K562 (cell line): ENCODE data around the gene IL20. TPM values are rescaled to one million over a fixed set of nuclear protein-coding genes. Genes with fewer than 3 reads are reported as not detected.

Experiments
- CBX8 ChIP-seq: fragments of 200-600 bp; sonication (generic); IDR thresholded peaks from 2 replicates; pipeline ENCODE4 v1.6.1; 2012; ENCODE audit warnings: borderline replicate concordance, mixed run types, low read depth, mild to moderate bottlenecking, moderate library complexity, mixed read lengths, low read length, control low read depth, inconsistent platforms; ENCODE audit not compliant: poor library complexity, severe bottlenecking; ENCODE audit errors: extremely low read depth
- DPF2 ChIP-seq: fragments of 450-650 bp; IDR thresholded peaks from 2 replicates; pipeline ENCODE4 v1.6.1; 2016
- ETV1 ChIP-seq: fragments of 450-650 bp; conservative IDR thresholded peaks from 2 replicates; pipeline ENCODE4 v1.6.1; 2016; ENCODE audit warnings: missing genetic modification characterization, control low read depth, low read depth, missing compliant biosample characterization
- ETV6 ChIP-seq, 3 experiments: fragments of 150-350 bp in 1 of 3; sonication (generic) in 1 of 3; formaldehyde crosslinking in 1 of 3; IDR thresholded peaks; 2 replicates each; pipeline versions ENCODE4 v1.6.1 to v1.8.0; 2014 to 2022; ENCODE audit warnings: borderline replicate concordance in 2 of 3, low read depth in 2 of 3, antibody characterized with exemption in 1 of 3, low read length in 1 of 3, mild to moderate bottlenecking in 1 of 3, missing genetic modification reagents in 1 of 3
- EWSR1 ChIP-seq: fragments of 450-650 bp; IDR thresholded peaks from 2 replicates; pipeline ENCODE4 v1.6.1; 2018; ENCODE audit warnings: borderline replicate concordance, mild to moderate bottlenecking, low read depth, moderate library complexity; ENCODE audit not compliant: partially characterized antibody
- HDAC3 ChIP-seq: fragments of 450-650 bp; IDR thresholded peaks from 2 replicates; pipeline ENCODE4 v1.6.1; 2018; ENCODE audit warnings: borderline replicate concordance, mild to moderate bottlenecking, moderate library complexity; ENCODE audit not compliant: partially characterized antibody
- KDM2B ChIP-seq: fragments of 250-450 bp; sonication (Bioruptor Pico); IDR thresholded peaks from 2 replicates; pipeline ENCODE4 v1.8.0; 2021; ENCODE audit warnings: mild to moderate bottlenecking, moderate library complexity
- MAZ ChIP-seq, 2 experiments: fragments of 450-650 bp in 1 of 2; sonication (generic) in 1 of 2; formaldehyde crosslinking; IDR thresholded peaks in 1 of 2; conservative IDR thresholded peaks in 1 of 2; 2 replicates each; pipeline versions ENCODE4 v1.4.0 to v1.5.0; 2020; ENCODE audit warnings: mild to moderate bottlenecking in 1 of 2, missing genetic modification reagents in 1 of 2
- MECOM ChIP-seq: fragments of 250-450 bp; sonication (Bioruptor Pico); IDR thresholded peaks from 2 replicates; pipeline ENCODE4 v1.8.0; 2022; ENCODE audit warnings: inconsistent platforms
- NR1H2 ChIP-seq: sonication (generic); formaldehyde crosslinking; IDR thresholded peaks from 2 replicates; pipeline ENCODE4 v1.4.0; 2020; ENCODE audit warnings: mild to moderate bottlenecking, missing genetic modification reagents
- RHOXF2B ChIP-seq: fragments of 250-450 bp; sonication (Bioruptor Pico); conservative IDR thresholded peaks from 2 replicates; pipeline ENCODE4 v1.5.1; 2021
- SP1 ChIP-seq: sonication (generic); formaldehyde crosslinking; IDR thresholded peaks from 2 replicates; pipeline ENCODE4 v1.8.1; 2022; ENCODE audit warnings: mild to moderate bottlenecking, missing genetic modification reagents
- STAG1 ChIP-seq: sonication (generic); formaldehyde crosslinking; IDR thresholded peaks from 2 replicates; pipeline ENCODE4 v1.5.0; 2020; ENCODE audit warnings: missing genetic modification reagents, borderline replicate concordance
- TCF7 ChIP-seq: sonication (generic); IDR thresholded peaks from 2 replicates; pipeline ENCODE4 v1.6.1; 2016; ENCODE audit warnings: antibody characterized with exemption, borderline replicate concordance
- ZNF239 ChIP-seq: fragments of 250-450 bp; sonication (Bioruptor Pico); IDR thresholded peaks from 2 replicates; pipeline ENCODE4 v1.4.0; 2020; ENCODE audit warnings: mild to moderate bottlenecking
- polyA plus RNA-seq, 8 experiments: library from polyadenylated mRNA; depleted of rRNA in 4 of 8; stranded (reverse) in 5 of 8; unstranded in 3 of 8; fragments of >200 nt; fragmentation: Nextera tagmentation in 2 of 8; fragmentation: Illumina TruSeq in 1 of 8; extraction: Ambion mirVana in 2 of 8; extraction: Trizol in 1 of 8; gene quantifications; 2 replicates each; pipeline versions ENCODE4 v1.2.1 to v1.2.3, GENCODE V29; 2011 to 2014; ENCODE audit warnings: inconsistent platforms in 1 of 8, missing spikeins in 1 of 8
- total RNA-seq, 7 experiments: library from RNA; depleted of rRNA in 6 of 7; stranded (reverse); fragments of >200 nt in 6 of 7; fragmentation: Illumina TruSeq in 2 of 7; extraction: Trizol in 2 of 7; gene quantifications; 2 replicates each; pipeline versions ENCODE4 v1.2.1 to v1.2.3, GENCODE V29; 2011 to 2021; ENCODE audit warnings: low replicate concordance in 1 of 7
- TF ChIP-seq, protein P1 (sequence below): fragments of 450-650 bp; IDR thresholded peaks from 2 replicates; pipeline ENCODE4 v1.7.1; 2018; ENCODE audit warnings: mild to moderate bottlenecking, low read depth; ENCODE audit not compliant: partially characterized antibody

IL20 gene
- total and polyA plus RNA-seq, 9 of the 15 experiments (the other 6 are each of a cell fraction or from before 2014, with no cell fraction given) = not detected

DNA sequence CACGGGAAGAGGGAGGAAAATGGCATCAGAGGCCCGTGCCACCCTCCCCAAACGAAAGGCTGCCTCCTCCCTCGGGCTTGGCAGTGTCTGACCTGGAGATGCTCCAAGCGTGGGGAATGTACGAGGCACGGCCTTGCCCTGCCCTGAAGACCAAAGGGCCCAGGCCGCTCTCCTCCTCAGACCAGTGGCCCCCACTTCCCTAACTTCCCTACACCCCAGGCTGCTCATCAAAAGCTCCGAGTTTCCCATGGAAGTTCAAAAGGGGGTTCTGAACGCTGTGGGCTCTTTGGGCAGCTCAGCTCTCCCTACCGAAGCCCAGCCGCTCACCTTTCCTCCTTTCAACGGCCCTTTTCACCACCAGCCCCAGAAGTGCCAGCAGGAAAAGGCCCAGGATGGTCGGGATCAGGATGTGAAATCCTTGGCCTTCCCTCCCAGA lies 44.5 kb downstream of the IL20 start (continued):
- no peak for TF ChIP-seq NR1H2 (CRISPR knock-in tag)
- TF ChIP-seq TCF7 = no peak
- TF ChIP-seq EWSR1 = no peak
- TF ChIP-seq DPF2 = no peak
- TF ChIP-seq CBX8 = no peak
- TF ChIP-seq SP1 (CRISPR knock-in tag) = no peak
- TF ChIP-seq HDAC3 = no peak
- TF ChIP-seq MECOM (CRISPR knock-in tag) = no peak
- no peak for TF ChIP-seq ZNF239 (CRISPR knock-in tag)
- TF ChIP-seq RHOXF2B (CRISPR knock-in tag) = no peak
- 0 out of 2 replicates have a peak, but pooled peaks have one; percentile 34 for TF ChIP-seq KDM2B (CRISPR knock-in tag)
- TF ChIP-seq, protein P1, sequence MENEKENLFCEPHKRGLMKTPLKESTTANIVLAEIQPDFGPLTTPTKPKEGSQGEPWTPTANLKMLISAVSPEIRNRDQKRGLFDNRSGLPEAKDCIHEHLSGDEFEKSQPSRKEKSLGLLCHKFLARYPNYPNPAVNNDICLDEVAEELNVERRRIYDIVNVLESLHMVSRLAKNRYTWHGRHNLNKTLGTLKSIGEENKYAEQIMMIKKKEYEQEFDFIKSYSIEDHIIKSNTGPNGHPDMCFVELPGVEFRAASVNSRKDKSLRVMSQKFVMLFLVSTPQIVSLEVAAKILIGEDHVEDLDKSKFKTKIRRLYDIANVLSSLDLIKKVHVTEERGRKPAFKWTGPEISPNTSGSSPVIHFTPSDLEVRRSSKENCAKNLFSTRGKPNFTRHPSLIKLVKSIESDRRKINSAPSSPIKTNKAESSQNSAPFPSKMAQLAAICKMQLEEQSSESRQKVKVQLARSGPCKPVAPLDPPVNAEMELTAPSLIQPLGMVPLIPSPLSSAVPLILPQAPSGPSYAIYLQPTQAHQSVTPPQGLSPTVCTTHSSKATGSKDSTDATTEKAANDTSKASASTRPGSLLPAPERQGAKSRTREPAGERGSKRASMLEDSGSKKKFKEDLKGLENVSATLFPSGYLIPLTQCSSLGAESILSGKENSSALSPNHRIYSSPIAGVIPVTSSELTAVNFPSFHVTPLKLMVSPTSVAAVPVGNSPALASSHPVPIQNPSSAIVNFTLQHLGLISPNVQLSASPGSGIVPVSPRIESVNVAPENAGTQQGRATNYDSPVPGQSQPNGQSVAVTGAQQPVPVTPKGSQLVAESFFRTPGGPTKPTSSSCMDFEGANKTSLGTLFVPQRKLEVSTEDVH = no peak
- TF ChIP-seq ETV1 (tag) = no peak
- peak; percentile 4; the same call in 1 of the 2 replicates for TF ChIP-seq STAG1
- no peak for TF ChIP-seq ETV6 (IDR thresholded peaks at IDR 0.05; ENCODE audit: borderline replicate concordance in 1 of 2, low read depth in 2 of 2, low read length in 1 of 2)
- no peak for TF ChIP-seq ETV6 (CRISPR knock-in tag; IDR thresholded peaks at IDR 0.05; ENCODE audit: borderline replicate concordance)
- 0 out of 4 replicates have a peak, but pooled peaks of 1 of the 2 experiments have one; percentile 1 for TF ChIP-seq MAZ (CRISPR knock-in tag; conservative IDR thresholded peaks at IDR 0.05 in 1 of 2, IDR thresholded peaks at IDR 0.05 in 1 of 2)
